Right hindlimb (tissue), 1 donor: Measurements from ENCODE around the gene CYP20A1.
A peak's percentile ranks its signal among the peaks of the same experiment; 100 is the strongest.
"Not testable (repeated sequence)": the region's sequence is repeated elsewhere in the genome, so short reads cannot be mapped to it uniquely, and the experiment has no call there.

ENCODE experiments used
- DNase-seq: peaks from one replicate; pipeline ENCODE4 v3.0.0-alpha.2; 2018

CYP20A1 gene

GRCh38 chr2:203238704-203239526 lies at the start of gene CYP20A1:
TSS of gene CYP20A1 (plus strand) at chr2:203239018. CDS start at chr2:203239063, 45 bp downstream.
- peak; percentile 99 for DNase-seq

- DNase-seq = not testable (repeated sequence)
Measured at GRCh38 chr2:203190547-203190946, 48.3 kb upstream of the CYP20A1 start.

GRCh38 chr2:203191026-203191425 lies 47.8 kb upstream of the CYP20A1 start:
- DNase-seq = not testable (repeated sequence)

GRCh38 chr2:203191961-203192360 lies 46.9 kb upstream of the CYP20A1 start:
- DNase-seq = no peak

- no peak for DNase-seq
Measured at GRCh38 chr2:203195331-203196036, 43.3 kb upstream of the CYP20A1 start.

- no peak for DNase-seq
Measured at GRCh38 chr2:203200866-203201265, 38.0 kb upstream of the CYP20A1 start.

GRCh38 chr2:203201426-203201825 lies 37.4 kb upstream of the CYP20A1 start:
- DNase-seq = no peak

- no peak for DNase-seq
Measured at GRCh38 chr2:203209538-203209937, 29.3 kb upstream of the CYP20A1 start.

- DNase-seq = no peak
Measured at GRCh38 chr2:203225423-203226039, 13.3 kb upstream of the CYP20A1 start.

- not testable (repeated sequence) for DNase-seq
Measured at GRCh38 chr2:203229674-203230073, 9.1 kb upstream of the CYP20A1 start.

GRCh38 chr2:203237346-203238238 lies 1.2 kb upstream of the CYP20A1 start:
- DNase-seq = no peak

- no peak for DNase-seq
Measured at GRCh38 chr2:203238292-203238703, 520 bp upstream of the CYP20A1 start.

GRCh38 chr2:203240491-203240890 lies 1.7 kb downstream of the CYP20A1 start:
- DNase-seq = no peak

GRCh38 chr2:203242518-203242917 lies 3.7 kb downstream of the CYP20A1 start:
- no peak for DNase-seq

GRCh38 chr2:203246646-203247045 lies 7.8 kb downstream of the CYP20A1 start:
- DNase-seq = no peak

GRCh38 chr2:203252818-203253217 lies 14.0 kb downstream of the CYP20A1 start:
- no peak for DNase-seq

- DNase-seq = not testable (repeated sequence)
Measured at GRCh38 chr2:203253422-203254095, 14.7 kb downstream of the CYP20A1 start.

GRCh38 chr2:203261326-203262159 lies 22.7 kb downstream of the CYP20A1 start:
- no peak for DNase-seq

GRCh38 chr2:203279288-203279687 lies 40.5 kb downstream of the CYP20A1 start:
- DNase-seq = no peak

GRCh38 chr2:203280428-203281064 lies 41.7 kb downstream of the CYP20A1 start:
- DNase-seq = no peak
